GM19238 (cell line): ENCODE measurements around the gene BOK.
A peak's percentile ranks its signal among the peaks of the same experiment; 100 is the strongest.

Experiments
- DNase-seq: peaks from one replicate; pipeline ENCODE4 v3.0.0; 2011; ENCODE audit warnings: low spot score; ENCODE audit not compliant: insufficient read length

Gene BOK

GRCh38 chr2:241538838-241539615 lies 19.5 kb upstream of the BOK start:
- DNase-seq: no peak

- no peak for DNase-seq
These were observed 18.8 kb upstream of the BOK start for GRCh38 chr2:241539616-241540374.

- DNase-seq: no peak
These were observed 18.2 kb upstream of the BOK start for GRCh38 chr2:241540401-241540770.

GRCh38 chr2:241540771-241541561 lies 17.6 kb upstream of the BOK start:
- peak; percentile 57 for DNase-seq

GRCh38 chr2:241541564-241542277 lies 16.8 kb upstream of the BOK start:
- DNase-seq: no peak

- DNase-seq: no peak
These were observed 16.3 kb upstream of the BOK start for GRCh38 chr2:241542278-241542605.

GRCh38 chr2:241545106-241545505 lies 13.4 kb upstream of the BOK start:
- no peak for DNase-seq

GRCh38 chr2:241545523-241546473 lies 12.7 kb upstream of the BOK start:
- no peak for DNase-seq

GRCh38 chr2:241546771-241547498 lies 11.6 kb upstream of the BOK start:
- no peak for DNase-seq

GRCh38 chr2:241547781-241548450 lies 10.6 kb upstream of the BOK start:
- DNase-seq: no peak

- no peak for DNase-seq
These were observed 10.1 kb upstream of the BOK start for GRCh38 chr2:241548451-241548835.

GRCh38 chr2:241550616-241551580 lies 7.6 kb upstream of the BOK start:
- DNase-seq: no peak

- no peak for DNase-seq
These were observed 6.9 kb upstream of the BOK start for GRCh38 chr2:241551599-241551997.

- no peak for DNase-seq
These were observed 6.4 kb upstream of the BOK start for GRCh38 chr2:241551998-241552737.

- no peak for DNase-seq
These were observed 5.1 kb upstream of the BOK start for GRCh38 chr2:241553512-241553830.

GRCh38 chr2:241553981-241554380 lies 4.6 kb upstream of the BOK start:
- no peak for DNase-seq

GRCh38 chr2:241554610-241555322 lies 3.8 kb upstream of the BOK start:
- no peak for DNase-seq
